IMR-90 (cell line): ENCODE results near the gene ARHGAP24.

Experiments used
- CEBPB ChIP-seq: IDR thresholded peaks from 2 replicates; pipeline ENCODE4 v1.6.1; 2012; ENCODE audit warnings: low read depth, low read length, improper control_type of control experiment
- MXI1 ChIP-seq: IDR thresholded peaks from 2 replicates; pipeline ENCODE4 v1.6.1; 2012; ENCODE audit warnings: low read depth, mild to moderate bottlenecking, low read length, moderate library complexity, borderline replicate concordance
- NFE2L2 ChIP-seq: fragments of 150-350 bp; IDR thresholded peaks from 2 replicates; pipeline ENCODE4 v1.6.1; 2016; ENCODE audit warnings: low read depth, mild to moderate bottlenecking, low read length
- POLR2A ChIP-seq: IDR thresholded peaks from 2 replicates; pipeline ENCODE4 v1.6.1; 2012; ENCODE audit warnings: mild to moderate bottlenecking, low read depth, low read length
- RFX5 ChIP-seq: IDR thresholded peaks from 2 replicates; pipeline ENCODE4 v1.8.0; 2012; ENCODE audit warnings: low read depth, mild to moderate bottlenecking, low read length, moderate library complexity
- TF ChIP-seq, protein P1 (sequence below): fragments of 150-350 bp; IDR thresholded peaks from 2 replicates; pipeline ENCODE4 v1.6.1; 2016; ENCODE audit warnings: low read depth, mild to moderate bottlenecking, low read length, moderate library complexity, borderline replicate concordance
- TF ChIP-seq, protein P2 (sequence below): conservative IDR thresholded peaks from 2 replicates; pipeline ENCODE4 v1.5.1; 2012; ENCODE audit warnings: mild to moderate bottlenecking, low read depth, low read length, improper control_type of control experiment

- TF ChIP-seq CEBPB (no peak), RFX5 (no peak), POLR2A (no peak), NFE2L2 (no peak), MXI1 (no peak)
- TF ChIP-seq, protein P1, sequence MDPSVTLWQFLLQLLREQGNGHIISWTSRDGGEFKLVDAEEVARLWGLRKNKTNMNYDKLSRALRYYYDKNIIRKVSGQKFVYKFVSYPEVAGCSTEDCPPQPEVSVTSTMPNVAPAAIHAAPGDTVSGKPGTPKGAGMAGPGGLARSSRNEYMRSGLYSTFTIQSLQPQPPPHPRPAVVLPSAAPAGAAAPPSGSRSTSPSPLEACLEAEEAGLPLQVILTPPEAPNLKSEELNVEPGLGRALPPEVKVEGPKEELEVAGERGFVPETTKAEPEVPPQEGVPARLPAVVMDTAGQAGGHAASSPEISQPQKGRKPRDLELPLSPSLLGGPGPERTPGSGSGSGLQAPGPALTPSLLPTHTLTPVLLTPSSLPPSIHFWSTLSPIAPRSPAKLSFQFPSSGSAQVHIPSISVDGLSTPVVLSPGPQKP: no peak
- TF ChIP-seq, protein P2, sequence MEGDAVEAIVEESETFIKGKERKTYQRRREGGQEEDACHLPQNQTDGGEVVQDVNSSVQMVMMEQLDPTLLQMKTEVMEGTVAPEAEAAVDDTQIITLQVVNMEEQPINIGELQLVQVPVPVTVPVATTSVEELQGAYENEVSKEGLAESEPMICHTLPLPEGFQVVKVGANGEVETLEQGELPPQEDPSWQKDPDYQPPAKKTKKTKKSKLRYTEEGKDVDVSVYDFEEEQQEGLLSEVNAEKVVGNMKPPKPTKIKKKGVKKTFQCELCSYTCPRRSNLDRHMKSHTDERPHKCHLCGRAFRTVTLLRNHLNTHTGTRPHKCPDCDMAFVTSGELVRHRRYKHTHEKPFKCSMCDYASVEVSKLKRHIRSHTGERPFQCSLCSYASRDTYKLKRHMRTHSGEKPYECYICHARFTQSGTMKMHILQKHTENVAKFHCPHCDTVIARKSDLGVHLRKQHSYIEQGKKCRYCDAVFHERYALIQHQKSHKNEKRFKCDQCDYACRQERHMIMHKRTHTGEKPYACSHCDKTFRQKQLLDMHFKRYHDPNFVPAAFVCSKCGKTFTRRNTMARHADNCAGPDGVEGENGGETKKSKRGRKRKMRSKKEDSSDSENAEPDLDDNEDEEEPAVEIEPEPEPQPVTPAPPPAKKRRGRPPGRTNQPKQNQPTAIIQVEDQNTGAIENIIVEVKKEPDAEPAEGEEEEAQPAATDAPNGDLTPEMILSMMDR: no peak
These were observed 225.4 kb downstream of the ARHGAP24 start for GRCh38 chr4:85700362-85700761.
